Anterior cingulate cortex (tissue), 58 donors: ENCODE measurements around the gene MYH7.
"Not testable (repeated sequence)": the region's sequence is repeated elsewhere in the genome, so short reads cannot be mapped to it uniquely, and the experiment has no call there.

ENCODE experiments used
- DNase-seq, 58 donors: peaks; one replicate each; lab custom pipeline; 2025; lab: John Stamatoyannopoulos, UW

The MYH7 gene

GRCh38 chr14:23396781-23397407 lies 38.6 kb downstream of the MYH7 start:
- no peak for DNase-seq

- DNase-seq, result no peak
Observed at GRCh38 chr14:23396126-23396525, 39.3 kb downstream of the MYH7 start.

- DNase-seq, result no peak
Observed at GRCh38 chr14:23392613-23393012, 42.8 kb downstream of the MYH7 start.

GRCh38 chr14:23389871-23390270 lies 45.6 kb downstream of the MYH7 start:
- not testable (repeated sequence) for DNase-seq

- no peak for DNase-seq
Observed at GRCh38 chr14:23389396-23389795, 46.1 kb downstream of the MYH7 start.

GRCh38 chr14:23388996-23389395 lies 46.5 kb downstream of the MYH7 start:
- no peak for DNase-seq

GRCh38 chr14:23387916-23388882 lies 47.3 kb downstream of the MYH7 start:
- DNase-seq, result no peak

GRCh38 chr14:23386999-23387398 lies 48.5 kb downstream of the MYH7 start:
- no peak for DNase-seq

GRCh38 chr14:23386266-23386657 lies 49.2 kb downstream of the MYH7 start:
- not testable (repeated sequence) for DNase-seq

- no peak for DNase-seq
Observed at GRCh38 chr14:23385642-23386265, 49.7 kb downstream of the MYH7 start.

GRCh38 chr14:23385244-23385641 lies 50.2 kb downstream of the MYH7 start:
- DNase-seq, result no peak

GRCh38 chr14:23384364-23385080 lies 50.9 kb downstream of the MYH7 start:
- DNase-seq, result no peak

GRCh38 chr14:23382731-23383440 lies 52.6 kb downstream of the MYH7 start:
- DNase-seq, result no peak

- DNase-seq, result no peak
Observed at GRCh38 chr14:23382276-23382675, 53.2 kb downstream of the MYH7 start.

GRCh38 chr14:23381871-23382270 lies 53.6 kb downstream of the MYH7 start:
- DNase-seq, result no peak

- no peak for DNase-seq
Observed at GRCh38 chr14:23380976-23381375, 54.5 kb downstream of the MYH7 start.

- DNase-seq, result peak in 10 of 58 donors; percentile 7 to 32 (median 18)
Observed at GRCh38 chr14:23380197-23380914, 55.1 kb downstream of the MYH7 start.

- peak in 22 of 58 donors; percentile 4 to 57 (median 26) for DNase-seq
Observed at GRCh38 chr14:23379366-23380196, 55.9 kb downstream of the MYH7 start.
